ENCODE measurements around the gene GTF2IRD1.
"Not testable (repeated sequence)": the region's sequence is repeated elsewhere in the genome, so short reads cannot be mapped to it uniquely, and the experiment has no call there.

The GTF2IRD1 gene

DNA sequence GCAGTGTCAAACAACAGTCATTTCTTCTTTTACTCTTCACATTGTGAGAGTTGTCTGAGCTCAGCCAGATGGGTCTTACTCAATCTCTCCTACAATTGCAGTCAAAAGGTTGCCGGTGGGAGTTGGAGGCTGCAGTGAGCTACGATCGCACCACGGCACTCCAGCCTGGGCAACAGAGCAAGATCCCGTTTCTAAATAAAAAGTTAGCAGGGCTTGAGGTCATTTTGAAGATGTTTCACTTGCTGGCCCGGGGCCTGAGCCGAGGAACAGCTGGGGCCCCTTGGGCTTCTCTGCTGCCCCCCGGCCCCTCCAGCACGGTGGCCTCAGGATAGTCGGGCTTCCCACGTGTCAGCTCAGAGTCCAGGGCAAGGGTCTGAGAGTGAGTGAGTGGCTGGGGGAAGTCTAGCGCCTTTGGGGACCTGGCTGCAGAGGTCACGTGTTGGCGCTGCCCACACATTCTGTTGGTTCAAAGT lies 40.4 kb downstream of the GTF2IRD1 start:
- no peak for DNase-seq

DNA sequence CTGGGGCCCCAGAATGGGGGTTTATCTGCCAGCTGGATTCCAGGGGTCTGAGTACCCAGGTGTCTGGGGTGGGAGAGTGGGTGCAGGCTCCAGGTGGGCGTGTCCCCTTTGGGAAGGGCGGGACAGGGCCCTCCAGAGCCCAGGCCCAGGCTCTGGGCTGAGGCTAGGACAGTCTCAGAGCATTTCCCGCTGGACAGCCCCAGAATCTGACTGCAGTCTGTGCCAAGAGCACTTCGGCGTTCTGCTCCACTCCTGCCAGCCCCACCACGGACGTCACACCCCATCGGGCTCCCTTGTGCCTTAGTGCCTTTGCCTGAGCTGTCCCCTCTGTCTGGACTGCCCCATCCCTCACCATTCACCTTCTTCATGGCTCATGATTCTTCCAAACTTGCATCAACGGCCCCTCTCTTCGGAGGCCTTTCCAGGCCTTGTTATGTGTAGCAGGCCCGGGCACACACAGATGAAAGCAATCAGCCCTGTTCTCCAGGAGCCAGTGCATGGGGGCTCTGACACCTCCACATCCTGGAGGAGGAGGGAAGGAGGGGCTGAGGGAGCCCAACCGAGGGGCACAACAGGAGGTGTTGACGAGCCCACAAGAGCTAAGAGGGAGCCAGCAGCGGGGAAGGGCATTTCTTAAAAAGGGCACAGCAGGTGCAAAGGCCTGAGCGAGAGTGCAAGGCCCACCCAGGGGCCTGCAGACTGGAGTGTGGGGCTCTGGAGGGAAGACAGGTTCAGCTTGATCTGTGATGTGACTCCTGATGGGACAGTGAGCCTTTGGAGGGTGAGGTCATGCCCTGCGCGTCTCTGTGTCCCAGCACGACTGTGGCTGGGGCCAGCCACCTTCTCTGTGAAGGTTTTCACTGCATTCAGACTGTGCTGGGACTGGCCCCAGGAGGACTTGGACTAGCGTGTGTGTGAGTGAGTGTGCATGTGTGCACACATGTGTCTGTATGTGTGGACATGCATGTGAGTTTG lies 41.7 kb downstream of the GTF2IRD1 start:
- DNase-seq, result no peak

DNA sequence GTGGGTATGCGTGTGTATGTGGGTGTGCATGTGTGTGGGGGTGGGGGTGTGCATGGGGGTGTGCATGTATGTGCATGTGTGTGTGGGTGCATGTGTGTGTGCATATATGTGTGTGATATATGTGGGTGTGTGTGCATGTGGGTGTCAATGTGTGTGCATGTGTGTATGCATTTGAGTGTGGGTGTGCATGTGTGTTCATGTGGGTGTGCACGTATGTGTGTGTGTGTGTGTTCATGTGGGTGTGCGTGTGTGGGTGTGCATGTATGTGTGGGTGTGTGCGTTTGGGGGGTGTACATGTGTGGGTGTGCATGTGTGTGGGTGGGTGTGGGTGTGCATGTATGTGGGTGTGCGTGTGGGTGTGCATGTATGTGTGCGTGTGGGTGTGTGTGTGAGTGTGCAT lies 42.6 kb downstream of the GTF2IRD1 start:
- DNase-seq, result no peak

DNA sequence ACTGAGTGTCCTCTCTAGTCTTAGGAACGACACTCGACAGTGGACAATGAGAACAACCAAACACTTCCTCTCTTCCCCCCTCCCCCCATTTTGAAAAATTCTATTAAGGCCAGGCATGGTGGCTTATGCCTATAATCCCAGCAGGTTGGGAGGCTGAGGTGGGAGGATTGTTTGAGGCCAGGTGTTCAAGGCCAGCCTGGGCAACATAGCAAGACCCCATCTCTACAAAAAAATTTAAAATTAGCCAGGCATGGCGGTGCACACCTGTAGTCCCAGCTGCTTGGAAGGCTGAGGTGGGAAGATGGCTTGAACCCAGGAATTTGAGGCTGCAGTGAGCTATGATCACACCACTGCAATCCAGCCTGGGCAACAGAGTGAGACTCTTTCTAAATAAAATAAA lies 43.1 kb downstream of the GTF2IRD1 start:
- DNase-seq, result not testable (repeated sequence)

DNA sequence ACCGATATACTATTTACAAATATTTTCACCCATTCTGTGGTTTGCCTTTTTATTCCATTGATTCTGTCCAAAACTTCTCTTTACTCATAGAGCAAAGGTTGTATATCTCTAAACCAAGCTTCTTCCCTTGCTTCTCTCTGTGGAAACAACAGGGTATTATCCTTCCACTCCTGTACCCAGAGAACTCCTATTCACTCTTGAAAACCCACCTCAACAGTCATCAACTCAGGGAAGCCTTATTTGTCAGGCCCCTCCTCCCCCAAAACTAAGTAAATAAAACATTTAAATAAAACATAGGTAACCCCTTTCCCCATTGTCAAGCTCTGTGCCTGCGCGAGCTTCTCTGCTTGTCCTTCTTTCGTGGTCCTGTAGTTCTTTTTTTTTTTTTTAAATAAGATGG lies 44.6 kb downstream of the GTF2IRD1 start:
- no peak for DNase-seq

DNA sequence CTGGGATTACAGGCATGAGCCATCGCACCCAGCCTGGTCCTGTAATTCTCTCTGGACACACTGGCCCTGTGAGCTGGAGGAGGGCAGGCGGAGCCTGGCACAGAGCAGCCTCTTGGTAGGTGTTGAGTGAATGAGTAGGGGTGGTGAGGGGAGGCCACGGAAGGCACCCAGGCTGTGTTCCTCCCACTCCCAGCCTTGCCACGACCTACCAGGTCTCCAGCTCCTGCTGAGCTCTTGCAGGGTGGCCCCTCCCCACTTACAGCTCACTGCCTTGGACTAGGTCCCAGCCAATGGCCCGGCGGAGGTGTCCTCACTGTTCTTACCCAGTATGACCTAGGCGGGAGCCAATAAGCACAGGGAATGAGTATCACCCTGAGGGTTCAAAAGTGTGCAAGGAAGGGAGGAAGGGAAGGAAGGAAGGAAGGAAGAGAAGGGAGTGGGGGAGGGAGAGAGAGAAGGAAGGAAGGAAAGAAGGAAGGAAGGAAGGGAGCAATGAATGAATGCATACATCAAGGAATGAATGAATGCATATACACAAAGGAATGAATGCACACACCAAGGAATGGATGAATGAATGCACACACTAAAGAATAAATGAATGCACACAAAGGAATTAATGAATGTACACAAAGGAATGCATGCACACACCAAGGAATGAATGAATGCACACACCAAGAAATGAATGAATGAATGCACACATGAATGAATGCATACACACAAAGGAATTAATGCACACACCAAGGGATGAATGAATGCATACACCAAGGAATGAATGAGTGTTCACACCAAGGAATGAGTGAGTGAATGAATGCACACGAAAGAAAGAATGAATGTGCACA lies 45.5 kb downstream of the GTF2IRD1 start:
- no peak for DNase-seq

DNA sequence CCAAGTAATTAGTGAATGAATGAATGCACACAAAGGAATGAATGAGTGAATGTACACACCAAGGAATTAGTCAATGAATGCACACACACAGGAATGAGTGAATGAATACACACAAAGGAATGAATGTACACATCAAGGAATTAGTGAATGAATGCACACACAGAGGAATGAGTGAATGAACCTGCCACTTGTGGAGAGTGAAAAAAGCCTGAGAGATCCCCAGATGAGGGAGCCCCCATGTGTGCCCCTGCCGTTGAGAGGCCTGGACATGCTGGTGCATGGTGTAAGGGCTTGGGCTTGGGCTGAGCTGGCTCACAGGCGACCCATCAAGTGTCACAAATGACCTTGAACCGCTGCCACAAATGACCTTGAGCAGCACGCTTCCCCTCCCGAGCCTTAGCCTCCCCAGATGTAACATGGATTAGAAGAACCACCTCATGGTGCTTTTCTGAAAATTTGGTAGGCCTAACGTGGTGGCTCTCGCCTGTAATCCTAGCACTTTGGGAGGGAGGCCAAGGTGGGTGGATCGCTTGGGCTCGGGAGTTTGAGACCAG lies 46.2 kb downstream of the GTF2IRD1 start:
- no peak for DNase-seq

DNA sequence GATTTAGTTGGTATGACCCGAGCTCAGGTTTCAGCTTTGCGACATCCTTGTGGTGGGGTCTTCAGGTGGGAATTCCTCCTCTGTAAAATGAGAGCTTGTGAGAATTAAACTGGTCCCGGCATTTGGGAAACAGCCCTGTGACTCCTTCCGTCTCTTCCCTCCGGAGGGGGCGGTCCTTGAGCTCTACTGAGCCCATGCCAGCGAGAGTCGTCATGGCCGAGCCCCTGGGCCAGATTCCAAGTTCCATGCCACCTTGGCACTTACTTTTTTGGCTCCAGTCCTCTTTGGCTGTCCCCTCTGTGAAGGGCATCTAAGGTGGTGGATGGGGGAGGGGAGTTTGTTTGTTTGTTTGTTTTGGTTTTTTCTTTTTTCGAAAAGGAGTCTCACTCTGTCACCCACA lies 47.6 kb downstream of the GTF2IRD1 start:
- DNase-seq, result no peak

DNA sequence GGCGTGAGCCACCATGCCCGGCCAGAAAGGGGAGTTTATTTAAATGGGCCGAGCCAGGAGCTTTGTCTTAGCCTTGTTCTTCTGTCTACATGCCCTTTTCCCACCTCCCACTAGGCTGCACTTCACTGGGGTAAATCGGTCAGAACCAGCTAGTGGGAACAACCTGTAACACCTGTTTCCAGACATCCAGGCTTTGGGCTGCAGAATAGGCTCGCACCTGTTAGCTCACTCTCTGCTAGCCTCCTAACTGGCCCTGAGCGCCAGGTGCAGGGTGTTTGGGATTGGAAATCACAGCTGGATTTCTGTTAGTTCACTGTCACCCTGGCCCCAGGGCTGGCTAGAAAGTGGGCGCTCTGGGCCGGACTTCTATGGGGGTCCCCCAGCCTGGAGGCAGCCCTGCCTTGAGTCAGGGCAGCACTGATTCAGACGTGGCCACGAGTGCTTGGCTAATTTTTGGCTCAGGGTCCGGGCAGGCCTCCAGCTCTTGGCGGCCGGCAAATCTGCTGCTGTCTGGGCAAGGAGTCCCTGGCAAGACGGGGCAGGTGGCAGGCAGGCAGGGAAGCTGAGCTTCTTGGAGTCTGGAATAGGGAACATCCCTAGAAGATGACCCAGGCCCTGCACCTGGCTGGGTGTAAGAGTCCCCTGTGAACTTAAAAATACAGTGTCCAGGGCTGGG lies 48.6 kb downstream of the GTF2IRD1 start:
- DNase-seq, result no peak

DNA sequence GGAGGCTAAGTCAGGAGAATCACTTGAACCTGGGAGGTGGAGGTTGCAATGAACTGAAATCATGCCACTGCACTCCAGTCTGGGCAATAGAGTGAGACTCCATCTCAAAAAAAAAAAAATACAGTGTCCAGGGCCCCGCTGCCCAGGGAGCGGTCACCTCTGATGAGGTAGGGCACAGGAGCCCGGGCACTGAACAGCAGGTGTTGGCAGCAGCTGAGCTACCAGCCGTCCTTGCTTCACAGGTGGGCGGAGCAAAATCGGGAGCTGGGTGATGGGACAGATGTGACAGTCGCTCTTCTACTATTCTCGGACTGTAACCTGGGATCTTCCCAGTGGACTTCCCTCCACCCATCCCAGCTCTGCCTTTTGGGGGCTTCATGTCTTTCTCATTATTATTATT lies 49.4 kb downstream of the GTF2IRD1 start:
- no peak for DNase-seq

DNA sequence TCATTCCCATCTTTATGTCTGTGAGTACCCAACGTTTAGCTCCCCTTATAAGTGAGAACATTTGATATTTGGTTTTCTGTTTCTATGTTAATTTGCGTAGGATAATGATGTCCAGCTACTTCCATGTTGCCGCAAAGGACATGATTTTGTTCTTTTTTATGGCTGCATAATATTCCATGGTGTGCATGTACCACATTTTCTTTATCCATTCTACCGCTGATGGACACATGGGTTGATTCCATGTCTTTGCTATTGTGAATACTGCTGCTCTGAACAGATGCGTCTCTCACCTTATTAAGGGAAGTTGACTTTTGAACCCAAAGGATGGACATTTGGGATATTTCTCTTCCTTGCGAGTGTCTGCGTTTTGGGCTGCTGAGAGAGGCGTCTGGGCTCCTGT lies 50.2 kb downstream of the GTF2IRD1 start:
- no peak for DNase-seq

DNA sequence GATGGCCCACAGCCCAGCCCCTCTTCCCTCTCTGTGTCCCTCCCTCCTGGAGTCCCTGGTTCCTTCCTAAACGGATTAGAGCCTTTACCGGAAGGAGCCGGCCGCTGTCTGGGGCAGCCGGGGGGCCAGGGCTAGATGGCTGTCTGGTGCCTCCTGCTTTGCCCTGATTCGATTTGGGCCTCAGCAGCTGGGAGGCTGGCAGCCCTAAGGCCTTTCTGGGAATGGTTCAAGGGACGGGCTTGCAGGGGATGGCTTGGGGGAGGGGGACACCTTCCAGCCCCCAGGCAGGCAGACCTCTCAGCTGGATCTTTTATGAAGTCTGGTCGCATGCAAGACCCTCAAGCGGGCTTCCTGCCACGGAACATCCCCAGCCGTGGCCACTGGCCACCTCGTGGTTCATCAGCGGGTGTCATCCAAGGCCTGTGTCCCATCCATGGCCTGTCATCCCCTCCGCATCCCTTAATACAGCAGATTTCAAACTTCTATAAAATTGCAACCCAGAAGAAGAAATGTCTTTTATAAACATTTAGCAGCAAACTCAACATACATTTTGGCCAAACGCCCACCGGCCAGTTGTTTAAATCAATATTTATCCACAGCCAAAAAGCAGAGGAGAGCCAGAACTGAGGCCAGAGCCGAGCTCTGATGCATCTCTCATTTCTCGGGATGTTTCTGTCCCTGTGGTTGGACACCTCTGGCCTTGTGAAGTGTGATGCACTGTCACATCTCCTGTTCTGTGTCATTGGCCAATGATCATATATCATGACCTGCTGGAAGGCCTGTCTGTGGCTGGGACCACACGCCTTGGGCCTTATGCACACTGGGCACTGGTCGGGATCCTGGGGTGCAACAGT lies 52.0 kb downstream of the GTF2IRD1 start:
- DNase-seq, result no peak

DNA sequence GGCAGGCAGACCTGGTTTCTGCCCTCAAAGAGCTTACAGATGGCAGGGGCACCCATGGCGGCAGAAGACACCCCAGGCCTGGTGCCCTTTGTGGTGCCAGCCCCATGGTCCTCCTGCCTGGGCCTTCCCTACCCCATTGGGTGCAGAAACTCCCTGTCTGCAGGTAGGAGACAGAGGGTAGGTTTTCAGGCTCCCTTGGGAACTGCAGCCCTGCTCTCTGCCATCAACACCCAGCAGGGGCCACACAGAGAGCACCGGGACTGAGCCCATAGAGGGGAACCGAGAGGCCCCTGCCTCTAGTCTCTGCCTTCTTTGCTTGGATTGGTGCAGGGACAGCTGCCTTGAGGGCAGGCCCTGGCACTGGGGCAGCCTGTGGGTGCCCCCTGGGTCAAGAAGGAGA lies 52.6 kb downstream of the GTF2IRD1 start:
- DNase-seq, result no peak

DNA sequence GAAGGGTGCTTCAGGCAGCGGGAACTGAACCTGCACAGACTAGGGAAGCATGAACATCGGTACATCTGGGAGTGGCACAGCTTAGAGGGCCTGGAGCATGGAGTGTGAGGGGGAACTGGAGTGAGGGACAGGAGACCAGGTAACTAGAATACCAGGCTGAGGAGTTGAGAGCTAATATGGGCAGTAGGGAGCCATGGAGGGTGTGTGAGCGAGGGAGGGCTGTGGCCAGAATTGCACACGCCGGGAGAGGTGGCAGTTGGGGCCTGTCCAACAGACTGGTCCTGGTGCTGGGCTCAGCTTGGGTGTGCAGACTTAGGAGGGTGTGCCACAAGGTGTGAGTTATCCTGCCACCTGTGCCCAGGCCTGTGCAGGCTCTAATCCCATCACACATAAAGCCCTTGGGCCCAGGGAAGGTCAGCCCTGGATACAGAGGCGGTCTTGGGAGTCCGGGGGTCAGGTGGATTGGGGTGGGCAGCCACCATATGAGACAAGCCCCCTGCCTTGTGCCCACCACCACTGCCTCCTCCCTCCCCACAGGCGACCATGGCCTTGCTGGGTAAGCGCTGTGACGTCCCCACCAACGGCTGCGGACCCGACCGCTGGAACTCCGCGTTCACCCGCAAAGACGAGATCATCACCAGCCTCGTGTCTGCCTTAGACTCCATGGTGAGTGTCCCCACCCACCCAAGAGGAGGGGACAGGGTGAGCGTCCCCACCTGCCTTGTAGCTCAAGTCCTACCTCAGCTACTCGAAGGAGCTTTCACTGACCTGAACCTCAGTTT lies 54.0 kb downstream of the GTF2IRD1 start:
- no peak for DNase-seq

DNA sequence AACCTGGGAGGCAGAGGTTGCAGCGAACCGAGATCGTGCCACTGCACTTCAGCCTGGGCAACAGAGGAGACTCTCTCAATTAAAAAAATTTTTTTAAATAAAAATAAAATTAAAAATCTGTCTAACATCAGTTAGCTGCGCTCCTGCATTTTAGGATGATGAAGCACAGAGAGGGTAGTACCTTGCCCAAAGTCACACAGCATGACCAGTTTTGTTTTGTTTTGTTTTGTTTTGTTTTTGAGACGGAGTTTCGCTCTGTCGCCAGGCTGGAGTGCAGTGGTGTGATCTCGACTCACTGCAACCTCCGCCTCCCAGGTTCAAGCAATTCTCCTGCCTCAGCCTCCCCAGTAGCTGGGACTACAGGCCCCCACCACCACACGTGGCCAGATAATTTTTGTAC lies 55.7 kb downstream of the GTF2IRD1 start:
- not testable (repeated sequence) for DNase-seq

DNA sequence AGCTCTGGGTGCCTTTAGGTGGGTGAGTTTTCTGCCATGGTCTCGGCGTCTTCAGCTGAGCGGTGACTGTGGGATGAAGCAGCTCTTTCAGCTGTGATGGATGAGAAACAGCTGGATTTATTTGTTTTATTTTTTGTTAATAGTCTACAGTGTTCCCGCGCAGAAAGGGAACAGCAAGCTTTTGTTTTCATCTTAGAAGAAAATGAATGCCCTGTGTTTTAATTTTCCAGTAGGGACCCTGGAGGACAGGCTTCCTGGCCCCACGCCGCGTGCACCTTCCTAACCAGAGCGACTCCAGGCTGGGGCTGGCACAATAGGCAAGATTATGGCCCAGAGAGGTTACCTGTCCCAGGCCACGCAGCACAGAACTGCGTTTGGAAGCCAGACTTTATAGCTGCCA lies 57.6 kb downstream of the GTF2IRD1 start:
- DNase-seq, result no peak

DNA sequence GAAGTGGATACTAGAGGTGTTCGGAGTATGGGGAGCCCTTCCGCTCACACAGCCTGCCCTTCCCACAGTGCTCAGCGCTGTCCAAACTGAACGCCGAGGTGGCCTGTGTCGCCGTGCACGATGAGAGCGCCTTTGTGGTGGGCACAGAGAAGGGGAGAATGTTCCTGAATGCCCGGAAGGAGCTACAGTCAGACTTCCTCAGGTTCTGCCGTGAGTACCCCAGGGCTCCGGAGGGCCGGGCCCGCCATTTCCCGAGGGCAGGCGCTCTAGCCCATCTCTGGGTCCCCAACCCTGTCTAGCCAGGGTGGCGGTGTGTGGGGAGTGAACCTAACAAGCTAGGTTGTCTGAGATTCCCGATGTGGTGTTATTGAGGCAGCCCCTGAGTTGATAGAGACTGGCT lies 59.1 kb downstream of the GTF2IRD1 start:
- DNase-seq, result no peak

DNA sequence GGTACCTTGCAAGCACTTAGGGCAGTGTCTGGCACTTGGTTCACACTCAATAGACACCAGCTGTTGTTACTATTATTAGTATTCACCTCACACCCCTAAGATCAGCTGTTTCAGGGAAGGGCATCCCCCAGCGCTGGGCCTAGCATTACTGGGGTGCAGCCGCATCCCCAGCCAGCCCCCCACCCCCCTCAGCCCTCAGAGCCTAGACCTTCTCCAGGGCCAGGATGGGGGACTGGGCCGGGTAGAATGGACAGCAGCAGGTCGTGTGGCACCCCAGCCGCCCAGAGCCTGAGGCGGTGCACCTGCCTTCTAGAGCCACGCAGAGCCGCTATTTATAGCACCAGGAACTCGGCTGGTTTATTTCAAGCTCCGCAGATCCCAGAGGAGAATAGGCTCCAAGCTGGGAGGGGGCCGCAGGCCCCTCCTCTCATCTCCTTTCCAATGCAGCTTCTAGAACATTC lies 60.5 kb downstream of the GTF2IRD1 start:
- DNase-seq, result no peak

DNA sequence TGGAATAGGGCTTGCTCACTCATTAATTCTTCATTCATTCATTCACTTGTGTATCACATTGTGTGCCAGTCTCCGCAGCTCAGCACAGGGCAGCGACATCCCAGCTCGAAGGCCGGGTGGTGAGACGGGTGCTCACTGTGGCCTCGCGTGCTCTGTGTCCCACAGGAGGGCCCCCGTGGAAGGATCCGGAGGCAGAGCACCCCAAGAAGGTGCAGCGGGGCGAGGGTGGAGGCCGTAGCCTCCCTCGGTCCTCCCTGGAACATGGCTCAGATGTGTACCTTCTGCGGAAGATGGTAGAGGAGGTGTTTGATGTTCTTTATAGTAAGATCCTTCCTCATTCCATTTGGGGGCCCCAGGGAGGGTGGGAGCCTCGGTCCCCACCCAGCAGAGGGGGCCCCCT lies 61.6 kb downstream of the GTF2IRD1 start:
- no peak for DNase-seq

DNA sequence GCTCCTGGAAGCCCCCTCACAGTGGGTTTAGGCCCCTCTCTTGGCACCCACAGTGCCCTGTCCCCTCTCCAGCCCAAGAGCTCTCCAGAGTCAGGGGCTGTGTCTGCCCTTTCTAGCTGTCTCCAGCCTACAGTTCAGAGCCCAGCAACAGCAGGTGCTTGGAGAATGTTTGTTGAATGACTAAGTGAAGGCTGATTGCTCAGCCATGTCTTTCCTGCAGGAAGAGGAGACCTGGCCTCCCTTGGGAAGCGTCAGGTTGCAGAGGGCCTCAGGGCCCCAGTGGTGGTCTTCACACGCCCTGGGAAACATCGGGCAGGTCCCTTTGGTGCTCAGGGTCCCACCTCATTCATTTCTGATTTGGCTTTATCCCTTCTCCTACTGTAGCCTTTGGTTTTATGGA lies 62.5 kb downstream of the GTF2IRD1 start:
- DNase-seq, result no peak

DNA sequence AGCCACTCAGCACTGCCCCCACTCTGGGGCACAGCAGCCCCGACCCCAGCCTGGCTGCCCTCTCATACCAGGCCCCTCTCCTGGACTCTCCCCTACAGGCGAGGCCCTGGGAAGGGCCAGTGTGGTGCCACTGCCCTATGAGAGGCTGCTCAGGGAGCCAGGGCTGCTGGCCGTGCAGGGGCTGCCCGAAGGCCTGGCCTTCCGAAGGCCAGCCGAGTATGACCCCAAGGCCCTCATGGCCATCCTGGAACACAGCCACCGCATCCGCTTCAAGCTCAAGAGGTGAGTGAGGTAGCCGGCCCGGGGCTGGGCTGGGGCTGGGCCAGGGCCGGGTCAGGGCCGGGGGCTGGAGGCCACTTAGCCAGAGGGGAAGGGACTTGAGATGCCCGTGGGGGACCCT lies 64.3 kb downstream of the GTF2IRD1 start:
- DNase-seq, result no peak
